ENCODE data around the gene GFPT2.

GFPT2 gene

DNA sequence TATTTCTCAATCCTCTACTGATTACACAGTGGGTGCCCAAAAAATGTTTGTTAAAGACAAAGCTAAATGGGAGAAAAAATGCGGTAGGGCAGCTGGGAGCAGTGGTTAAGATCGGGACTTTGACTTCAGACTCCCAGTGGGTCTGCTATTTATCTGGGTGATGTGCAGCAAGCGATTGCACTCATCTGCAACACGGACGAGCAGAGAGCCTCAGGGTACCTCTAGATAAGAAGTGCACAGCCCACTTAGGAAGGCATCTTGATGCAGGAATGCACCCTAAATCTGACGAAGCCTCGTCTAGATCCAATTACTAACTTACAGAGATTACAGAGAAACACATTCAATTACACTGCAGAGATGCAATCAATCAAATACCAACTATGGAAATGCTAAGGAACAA is 65.3 kb downstream of the GFPT2 start:
- DNase-seq (ENCODE audit: low spot score): no peak
- TF ChIP-seq, protein P1, sequence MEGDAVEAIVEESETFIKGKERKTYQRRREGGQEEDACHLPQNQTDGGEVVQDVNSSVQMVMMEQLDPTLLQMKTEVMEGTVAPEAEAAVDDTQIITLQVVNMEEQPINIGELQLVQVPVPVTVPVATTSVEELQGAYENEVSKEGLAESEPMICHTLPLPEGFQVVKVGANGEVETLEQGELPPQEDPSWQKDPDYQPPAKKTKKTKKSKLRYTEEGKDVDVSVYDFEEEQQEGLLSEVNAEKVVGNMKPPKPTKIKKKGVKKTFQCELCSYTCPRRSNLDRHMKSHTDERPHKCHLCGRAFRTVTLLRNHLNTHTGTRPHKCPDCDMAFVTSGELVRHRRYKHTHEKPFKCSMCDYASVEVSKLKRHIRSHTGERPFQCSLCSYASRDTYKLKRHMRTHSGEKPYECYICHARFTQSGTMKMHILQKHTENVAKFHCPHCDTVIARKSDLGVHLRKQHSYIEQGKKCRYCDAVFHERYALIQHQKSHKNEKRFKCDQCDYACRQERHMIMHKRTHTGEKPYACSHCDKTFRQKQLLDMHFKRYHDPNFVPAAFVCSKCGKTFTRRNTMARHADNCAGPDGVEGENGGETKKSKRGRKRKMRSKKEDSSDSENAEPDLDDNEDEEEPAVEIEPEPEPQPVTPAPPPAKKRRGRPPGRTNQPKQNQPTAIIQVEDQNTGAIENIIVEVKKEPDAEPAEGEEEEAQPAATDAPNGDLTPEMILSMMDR (conservative IDR thresholded peaks at IDR 0.05; ENCODE audit: low read depth): no peak
- ChIA-PET CTCF (interaction anchor here (0.5 kb wide), 1 partner anchor 1048 kb away, joined by 3 read pairs; no protein-coding TSS in a partner anchor), POLR2A (ENCODE audit: low non-redundant PET) (no interaction called here)
- no peak overlapping the region for H3K27ac ChIP-seq

DNA sequence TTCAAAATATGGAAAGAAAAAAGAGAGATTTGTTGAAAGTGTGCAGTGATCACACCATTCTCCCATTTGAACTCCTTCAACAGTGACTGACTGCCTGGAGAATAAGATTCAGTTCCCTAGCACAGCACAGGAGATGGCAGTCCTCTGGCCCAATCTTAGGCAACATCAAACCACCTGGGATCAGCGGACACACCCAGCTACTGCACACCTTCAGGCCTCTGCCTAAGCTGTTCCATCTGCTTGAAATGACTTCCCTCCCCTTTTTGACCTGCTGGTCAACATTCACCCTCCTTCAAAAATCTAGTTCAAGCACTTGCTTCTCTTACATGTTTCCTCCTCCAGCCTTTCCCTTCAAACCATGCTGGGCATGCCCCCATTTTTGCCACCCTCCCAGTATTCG is 65.7 kb downstream of the GFPT2 start:
- no peak overlapping the region for H3K27ac ChIP-seq
- no peak for DNase-seq (ENCODE audit: low spot score)
- TF ChIP-seq, protein P1 (conservative IDR thresholded peaks at IDR 0.05; ENCODE audit: low read depth): no peak
- ChIA-PET POLR2A (ENCODE audit: low non-redundant PET) (no interaction called here), CTCF (no interaction called here)

DNA sequence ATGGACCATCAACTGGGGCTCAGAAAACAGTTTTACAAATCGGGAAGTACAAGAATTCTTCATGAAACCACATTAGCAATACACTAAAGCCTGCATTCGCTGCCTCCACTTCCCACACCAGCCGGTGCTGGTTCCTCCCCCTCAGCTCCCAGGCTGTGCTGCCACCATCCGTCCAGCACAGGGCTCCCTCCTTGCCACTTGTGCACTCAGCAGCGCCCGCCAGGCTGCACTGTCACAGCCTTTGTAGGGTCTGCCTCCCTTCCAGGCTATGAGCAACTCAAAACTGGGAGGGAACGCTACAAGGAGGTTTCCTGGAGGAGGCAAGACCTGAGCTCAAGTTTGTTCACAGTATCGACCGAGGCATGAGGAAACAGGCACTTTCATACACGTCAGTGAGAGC is 69.0 kb downstream of the GFPT2 start:
- POLR2A ChIA-PET (ENCODE audit: low non-redundant PET): no interaction called here
- DNase-seq (ENCODE audit: low spot score): no peak
- H3K27ac ChIP-seq: no peak overlapping the region
- TF ChIP-seq, protein P1 (conservative IDR thresholded peaks at IDR 0.05; ENCODE audit: low read depth): no peak
- CTCF ChIA-PET: interaction anchor here (1.3 kb wide), 1 partner anchor 9 kb away, joined by 3 read pairs; no protein-coding TSS in a partner anchor

DNA sequence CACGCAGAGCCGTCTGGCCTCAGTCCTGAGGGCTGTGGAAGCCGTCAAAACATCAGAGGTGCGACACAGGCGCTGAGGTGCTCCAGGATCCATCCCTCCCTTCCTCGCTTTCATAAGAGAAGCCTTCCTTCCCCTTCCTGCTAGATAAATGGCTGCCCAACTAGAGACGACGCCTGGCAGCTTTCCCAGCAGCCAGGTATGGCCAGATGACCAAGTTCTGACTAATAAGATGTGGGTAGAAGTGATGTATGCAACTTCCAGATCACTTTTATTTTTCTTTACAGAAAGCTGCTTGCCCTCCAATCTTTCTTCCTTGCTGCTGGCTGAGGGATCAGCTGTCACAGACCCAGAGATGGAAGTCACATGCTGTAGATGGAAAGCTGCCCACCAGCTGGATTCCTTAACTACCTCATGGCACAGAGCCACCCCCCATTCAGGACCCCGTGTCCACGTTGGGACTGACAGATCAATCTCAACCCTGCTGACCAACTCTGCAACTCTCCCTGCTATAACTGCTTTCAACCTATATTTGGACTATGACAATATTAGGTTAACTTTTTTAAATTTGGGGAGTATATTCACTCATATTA is 70.0 kb downstream of the GFPT2 start:
- ChIA-PET CTCF (interaction anchor here (1.3 kb wide), 1 partner anchor 10 kb away, joined by 3 read pairs; no protein-coding TSS in a partner anchor), POLR2A (ENCODE audit: low non-redundant PET) (no interaction called here)
- peak overlapping the region; percentile 28 for H3K27ac ChIP-seq
- TF ChIP-seq, protein P1 (conservative IDR thresholded peaks at IDR 0.05; ENCODE audit: low read depth): no peak
- DNase-seq (ENCODE audit: low spot score): peak; percentile 57

DNA sequence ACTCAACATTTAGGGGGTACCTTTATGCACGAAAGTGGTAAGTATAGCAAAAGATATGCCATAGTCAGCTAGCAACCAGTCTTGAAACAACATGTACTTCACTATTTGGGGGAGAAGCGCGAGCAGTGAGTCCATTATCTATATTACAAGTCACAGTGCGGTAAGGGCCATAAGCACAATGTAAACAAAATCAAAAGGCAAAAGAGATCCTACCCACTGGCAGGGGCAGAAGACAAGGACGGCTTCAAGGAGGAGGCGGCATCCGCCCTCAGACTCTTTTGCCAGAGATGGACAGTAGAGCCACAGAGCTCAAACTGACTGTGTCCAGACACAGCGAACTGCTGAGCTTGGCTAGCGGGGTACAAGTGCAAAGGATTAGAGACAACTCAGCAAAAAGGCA is 70.9 kb downstream of the GFPT2 start:
- ChIA-PET POLR2A (ENCODE audit: low non-redundant PET) (no interaction called here), CTCF (interaction anchor here (2.3 kb wide), 1 partner anchor 11 kb away, joined by 8 read pairs; no protein-coding TSS in a partner anchor)
- TF ChIP-seq, protein P1 (conservative IDR thresholded peaks at IDR 0.05; ENCODE audit: low read depth): no peak
- H3K27ac ChIP-seq: no peak overlapping the region
- no peak for DNase-seq (ENCODE audit: low spot score)

DNA sequence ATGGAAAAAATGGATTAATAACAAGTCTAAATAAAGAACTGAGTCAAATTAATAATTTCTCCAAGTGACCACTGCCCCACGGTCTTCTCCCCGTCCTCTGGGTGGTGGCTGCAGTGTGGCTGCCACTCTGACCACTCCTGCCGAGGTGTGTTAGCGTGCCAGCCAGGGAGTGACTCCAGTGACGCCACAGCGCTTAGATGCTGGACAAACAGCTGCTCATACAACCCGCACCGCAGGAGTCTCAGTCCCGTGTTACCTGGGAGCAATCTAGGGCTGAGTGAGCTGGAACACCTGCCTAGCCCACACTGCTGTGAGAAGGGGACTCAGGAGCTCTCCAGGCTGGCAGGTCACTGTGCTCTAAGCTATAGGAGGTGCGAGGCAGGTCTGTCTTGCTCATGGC is 71.4 kb downstream of the GFPT2 start:
- no peak overlapping the region for H3K27ac ChIP-seq
- POLR2A ChIA-PET (ENCODE audit: low non-redundant PET): no interaction called here
- TF ChIP-seq, protein P1 (conservative IDR thresholded peaks at IDR 0.05; ENCODE audit: low read depth): no peak
- CTCF ChIA-PET: interaction anchor here (0.7 to 2.3 kb wide), 2 partner anchors 12 to 273 kb away, joined by 3 to 8 read pairs; no protein-coding TSS in a partner anchor
- DNase-seq (ENCODE audit: low spot score): no peak

Data from RWPE1 (cell line).